Panc1 (cell line): ENCODE measurements around the gene IL16.

ENCODE experiments used
- CTCF ChIP-seq: fragments of 450-650 bp; IDR thresholded peaks from 2 replicates; pipeline ENCODE4 v1.5.1; 2017; ENCODE audit warnings: mild to moderate bottlenecking
- SIN3A ChIP-seq: IDR thresholded peaks from 2 replicates; pipeline ENCODE4 v1.6.1; 2012; ENCODE audit warnings: low read depth, mild to moderate bottlenecking, low read length, moderate library complexity, borderline replicate concordance; ENCODE audit not compliant: insufficient read depth

- TF ChIP-seq CTCF (no peak), SIN3A (no peak)
Measured at GRCh38 chr15:81268881-81269601, 72.4 kb downstream of the IL16 start.
